ENCODE data around the gene TNFRSF18. TPM values are rescaled to one million over a fixed set of nuclear protein-coding genes. Genes with fewer than 3 reads are reported as not detected.

TNFRSF18 gene
- total and polyA plus RNA-seq, 2 experiments from 2014 or later: 1.3 TPM; not detected in 1

DNA sequence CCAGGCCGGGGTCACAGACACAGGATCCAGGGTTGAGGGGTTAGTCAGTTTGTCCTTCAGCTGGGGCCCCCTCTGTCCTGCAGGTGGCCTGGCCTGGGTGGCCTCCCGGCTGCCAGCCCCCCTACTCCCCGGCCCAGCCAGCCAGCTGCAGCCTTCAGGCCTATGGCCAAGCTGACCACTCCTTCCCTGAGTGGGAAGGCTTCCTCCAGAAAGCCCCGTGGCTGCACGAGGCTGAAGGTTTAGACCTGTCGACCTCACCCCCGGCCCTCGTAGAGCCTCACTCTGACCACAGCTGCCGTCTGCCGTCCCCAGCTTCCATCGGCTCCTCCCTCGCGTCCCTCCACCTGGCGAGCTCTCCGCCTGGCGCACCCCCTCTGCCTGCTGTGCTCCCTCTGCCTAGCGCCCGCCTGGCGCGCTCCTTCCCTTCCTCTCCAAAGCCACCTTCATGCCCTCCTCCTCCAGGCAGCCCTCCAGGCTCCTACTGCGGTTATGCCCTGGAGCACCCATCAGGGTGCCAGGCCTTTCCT is 23.1 kb downstream of the TNFRSF18 start:
- Histone ChIP-seq H3K36me3 (replicated peaks; ENCODE audit: insufficient read depth, low read depth) (no peaks in the 10 kb centered on the region), H3K79me2 (no peaks in the 10 kb centered on the region), H4K20me1 (ENCODE audit: insufficient read depth, poor library complexity, severe bottlenecking) (no peaks in the 10 kb centered on the region), H3K4me1 (ENCODE audit: insufficient read depth) (no peaks in the 10 kb centered on the region), H3K27me3 (no peaks in the 10 kb centered on the region), H2AFZ (no peak overlapping the region), H3K27ac (no peak overlapping the region), H3K9me2 (replicated peaks; ENCODE audit: insufficient read depth) (no peaks in the 10 kb centered on the region), H3K4me2 (no peak overlapping the region), H3K9me3 (ENCODE audit: low read depth) (no peaks in the 10 kb centered on the region), H3K4me3 (no peak overlapping the region)
- no peak for DNase-seq (ENCODE audit: low spot score)
- TF ChIP-seq, protein P1, sequence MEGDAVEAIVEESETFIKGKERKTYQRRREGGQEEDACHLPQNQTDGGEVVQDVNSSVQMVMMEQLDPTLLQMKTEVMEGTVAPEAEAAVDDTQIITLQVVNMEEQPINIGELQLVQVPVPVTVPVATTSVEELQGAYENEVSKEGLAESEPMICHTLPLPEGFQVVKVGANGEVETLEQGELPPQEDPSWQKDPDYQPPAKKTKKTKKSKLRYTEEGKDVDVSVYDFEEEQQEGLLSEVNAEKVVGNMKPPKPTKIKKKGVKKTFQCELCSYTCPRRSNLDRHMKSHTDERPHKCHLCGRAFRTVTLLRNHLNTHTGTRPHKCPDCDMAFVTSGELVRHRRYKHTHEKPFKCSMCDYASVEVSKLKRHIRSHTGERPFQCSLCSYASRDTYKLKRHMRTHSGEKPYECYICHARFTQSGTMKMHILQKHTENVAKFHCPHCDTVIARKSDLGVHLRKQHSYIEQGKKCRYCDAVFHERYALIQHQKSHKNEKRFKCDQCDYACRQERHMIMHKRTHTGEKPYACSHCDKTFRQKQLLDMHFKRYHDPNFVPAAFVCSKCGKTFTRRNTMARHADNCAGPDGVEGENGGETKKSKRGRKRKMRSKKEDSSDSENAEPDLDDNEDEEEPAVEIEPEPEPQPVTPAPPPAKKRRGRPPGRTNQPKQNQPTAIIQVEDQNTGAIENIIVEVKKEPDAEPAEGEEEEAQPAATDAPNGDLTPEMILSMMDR (IDR thresholded peaks at IDR 0.05; ENCODE audit: poor library complexity): no peak
- TF ChIP-seq EZH2 (IDR thresholded peaks at IDR 0.05; ENCODE audit: borderline replicate concordance) (no peak), EZH2phosphoT487 (IDR thresholded peaks at IDR 0.05; ENCODE audit: low read depth, severe bottlenecking, unreplicated experiment) (no peak)
- WGBS (ENCODE audit: low lambda C conversion rate, missing lambda C conversion rate): 95% methylated on average over 21 of the region's 21 CpGs

DNA sequence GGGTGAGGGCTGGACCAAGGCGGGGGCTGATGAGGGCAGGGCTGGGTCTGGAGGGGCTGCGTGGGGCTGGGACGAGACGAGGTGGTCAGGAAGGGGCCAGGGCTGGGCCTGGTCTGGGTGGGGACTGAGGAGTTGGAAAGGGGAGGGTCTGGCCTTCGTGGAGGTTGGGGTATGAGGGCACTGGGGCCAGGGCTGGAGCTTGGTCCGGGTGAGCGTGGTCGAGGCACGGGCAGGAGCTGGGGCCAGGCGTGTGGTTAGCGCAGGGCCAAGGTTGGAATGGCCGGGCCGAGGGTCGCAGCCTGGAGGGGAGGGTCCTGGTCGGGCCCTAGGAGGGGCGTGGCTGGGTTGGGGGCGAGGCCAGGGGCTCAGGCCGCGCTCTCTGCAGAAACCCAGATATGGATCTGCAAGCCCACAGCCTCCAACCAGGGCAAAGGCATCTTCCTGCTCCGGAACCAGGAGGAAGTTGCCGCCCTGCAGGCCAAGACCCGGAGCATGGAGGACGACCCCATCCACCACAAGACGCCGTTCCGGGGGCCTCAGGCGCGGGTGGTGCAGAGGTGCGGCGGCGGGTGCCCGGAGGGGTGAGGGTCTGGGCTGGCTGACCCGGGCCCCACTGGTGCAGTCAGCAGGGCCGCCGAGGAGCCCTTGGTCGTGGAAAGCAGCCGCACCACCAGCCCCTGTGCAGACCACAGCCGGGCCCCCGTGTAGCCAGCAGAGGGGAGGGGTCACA is 23.7 kb downstream of the TNFRSF18 start:
- no peaks in the 10 kb centered on the region for H3K79me2 ChIP-seq
- DNase-seq (ENCODE audit: low spot score): no peak

DNA sequence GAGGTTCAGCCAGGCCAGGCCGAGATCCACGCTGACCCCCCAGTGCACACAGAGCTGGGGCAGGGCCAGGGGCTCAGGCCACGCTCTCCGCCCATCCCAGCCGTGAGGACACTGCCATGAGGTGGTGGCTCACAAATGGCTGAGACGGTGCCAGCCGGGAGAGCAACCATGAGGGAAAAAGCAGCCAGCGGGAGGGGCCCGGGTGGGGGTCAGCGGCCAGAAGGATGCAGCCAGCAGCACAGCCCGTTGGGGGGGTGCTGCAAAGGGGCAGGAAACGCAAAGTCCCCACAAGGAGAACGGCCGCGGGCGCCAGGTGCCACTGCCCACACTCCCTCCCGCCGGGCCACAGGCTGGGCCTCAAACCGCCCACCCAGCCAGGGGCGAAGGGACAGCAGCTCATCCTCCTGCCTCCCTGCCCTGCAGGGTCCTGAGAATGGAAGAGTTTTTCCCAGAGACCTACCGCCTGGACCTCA is 24.4 kb downstream of the TNFRSF18 start:
- H3K36me3 ChIP-seq (replicated peaks; ENCODE audit: insufficient read depth, low read depth): no peaks in the 10 kb centered on the region
- no peaks in the 10 kb centered on the region for H3K79me2 ChIP-seq
- H3K4me1 ChIP-seq (ENCODE audit: insufficient read depth): no peaks in the 10 kb centered on the region
- 89% methylated on average over 15 of the region's 21 CpGs for WGBS (ENCODE audit: low lambda C conversion rate, missing lambda C conversion rate)
- H3K27ac ChIP-seq: no peak overlapping the region
- no peak overlapping the region for H2AFZ ChIP-seq
- no peaks in the 10 kb centered on the region for H3K9me2 ChIP-seq (replicated peaks; ENCODE audit: insufficient read depth)
- no peaks in the 10 kb centered on the region for H4K20me1 ChIP-seq (ENCODE audit: insufficient read depth, poor library complexity, severe bottlenecking)
- TF ChIP-seq, protein P1 (IDR thresholded peaks at IDR 0.05; ENCODE audit: poor library complexity): no peak
- TF ChIP-seq EZH2 (IDR thresholded peaks at IDR 0.05; ENCODE audit: borderline replicate concordance): no peak
- no peak for TF ChIP-seq EZH2phosphoT487 (IDR thresholded peaks at IDR 0.05; ENCODE audit: low read depth, severe bottlenecking, unreplicated experiment)
- no peaks in the 10 kb centered on the region for H3K27me3 ChIP-seq
- no peaks in the 10 kb centered on the region for H3K9me3 ChIP-seq (ENCODE audit: low read depth)
- no peak for DNase-seq (ENCODE audit: low spot score)
- no peak overlapping the region for H3K4me2 ChIP-seq
- H3K4me3 ChIP-seq: no peak overlapping the region

More for the DNA sequence above, 23.7 kb downstream of the TNFRSF18 start:
- Histone ChIP-seq H3K4me1 (ENCODE audit: insufficient read depth) (no peaks in the 10 kb centered on the region), H4K20me1 (ENCODE audit: insufficient read depth, poor library complexity, severe bottlenecking) (no peaks in the 10 kb centered on the region), H3K9me3 (ENCODE audit: low read depth) (no peaks in the 10 kb centered on the region), H3K27me3 (no peaks in the 10 kb centered on the region), H3K27ac (no peak overlapping the region), H3K36me3 (replicated peaks; ENCODE audit: insufficient read depth, low read depth) (no peaks in the 10 kb centered on the region), H3K4me2 (no peak overlapping the region), H3K9me2 (replicated peaks; ENCODE audit: insufficient read depth) (no peaks in the 10 kb centered on the region), H2AFZ (no peak overlapping the region), H3K4me3 (no peak overlapping the region)
- 93% methylated on average over 36 of the region's 39 CpGs for WGBS (ENCODE audit: low lambda C conversion rate, missing lambda C conversion rate)
- TF ChIP-seq EZH2 (IDR thresholded peaks at IDR 0.05; ENCODE audit: borderline replicate concordance) (no peak), EZH2phosphoT487 (IDR thresholded peaks at IDR 0.05; ENCODE audit: low read depth, severe bottlenecking, unreplicated experiment) (no peak)
- TF ChIP-seq, protein P1 (IDR thresholded peaks at IDR 0.05; ENCODE audit: poor library complexity): no peak

Measured in hepatocyte (in vitro differentiated cells).